ENCODE results near the gene SLC16A6.

DNA sequence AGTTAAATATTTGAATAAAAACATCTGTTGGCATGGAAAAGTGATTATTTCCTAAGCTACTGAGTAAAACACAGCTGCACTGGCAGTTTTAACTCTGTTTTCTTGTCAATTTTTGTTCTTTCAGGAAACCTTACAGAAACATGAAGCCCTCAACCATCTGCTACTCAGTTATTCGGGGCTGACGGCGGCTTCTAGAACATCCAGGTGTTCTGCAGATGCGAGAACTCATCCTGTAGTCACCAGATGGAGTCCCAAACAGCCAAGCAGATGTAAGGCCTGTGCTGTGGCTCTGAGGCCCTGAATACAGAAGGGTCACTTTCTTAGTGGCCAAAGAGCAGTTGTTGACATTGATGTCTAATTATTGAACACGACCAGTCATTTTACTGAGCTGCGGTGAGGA lies 15.9 kb upstream of the SLC16A6 start:
- TF ChIP-seq CTCF (IDR thresholded peaks at IDR 0.05) (no peak), POLR2AphosphoS5 (IDR thresholded peaks at IDR 0.05) (no peak), POLR2A (IDR thresholded peaks at IDR 0.05) (no peak)
